ENCODE data around the gene ZNF385B.

ZNF385B gene

GRCh38 chr2:179551539-179552045, 309.8 kb downstream of the ZNF385B start:
- no peak for DNase-seq (ENCODE audit: low read depth)
- TF ChIP-seq, protein P1, sequence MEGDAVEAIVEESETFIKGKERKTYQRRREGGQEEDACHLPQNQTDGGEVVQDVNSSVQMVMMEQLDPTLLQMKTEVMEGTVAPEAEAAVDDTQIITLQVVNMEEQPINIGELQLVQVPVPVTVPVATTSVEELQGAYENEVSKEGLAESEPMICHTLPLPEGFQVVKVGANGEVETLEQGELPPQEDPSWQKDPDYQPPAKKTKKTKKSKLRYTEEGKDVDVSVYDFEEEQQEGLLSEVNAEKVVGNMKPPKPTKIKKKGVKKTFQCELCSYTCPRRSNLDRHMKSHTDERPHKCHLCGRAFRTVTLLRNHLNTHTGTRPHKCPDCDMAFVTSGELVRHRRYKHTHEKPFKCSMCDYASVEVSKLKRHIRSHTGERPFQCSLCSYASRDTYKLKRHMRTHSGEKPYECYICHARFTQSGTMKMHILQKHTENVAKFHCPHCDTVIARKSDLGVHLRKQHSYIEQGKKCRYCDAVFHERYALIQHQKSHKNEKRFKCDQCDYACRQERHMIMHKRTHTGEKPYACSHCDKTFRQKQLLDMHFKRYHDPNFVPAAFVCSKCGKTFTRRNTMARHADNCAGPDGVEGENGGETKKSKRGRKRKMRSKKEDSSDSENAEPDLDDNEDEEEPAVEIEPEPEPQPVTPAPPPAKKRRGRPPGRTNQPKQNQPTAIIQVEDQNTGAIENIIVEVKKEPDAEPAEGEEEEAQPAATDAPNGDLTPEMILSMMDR (conservative IDR thresholded peaks at IDR 0.05; ENCODE audit: low read length) = no peak
- no peak overlapping the region for H3K4me3 ChIP-seq (ENCODE audit: low read length)

DNA sequence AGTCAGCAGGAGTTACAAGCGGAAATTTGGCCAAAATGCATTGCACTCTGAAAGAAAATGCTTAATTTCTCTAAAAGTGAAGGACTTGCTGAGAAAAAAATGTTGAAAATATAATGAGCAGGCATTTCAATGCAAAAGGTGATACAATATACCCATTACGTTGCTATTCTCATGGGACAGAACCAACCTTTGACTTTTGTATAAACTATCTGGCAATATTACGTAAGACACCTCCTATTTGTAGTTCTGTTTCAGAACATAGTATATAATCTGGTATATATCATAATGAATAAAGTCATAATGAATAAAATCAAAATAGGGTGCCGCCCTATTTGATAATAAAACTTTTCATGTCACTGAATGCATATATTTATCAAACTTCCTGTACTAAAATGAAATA, 310.6 kb downstream of the ZNF385B start:
- H3K4me3 ChIP-seq (ENCODE audit: low read length) = no peak overlapping the region
- no peak for DNase-seq (ENCODE audit: low read depth)
- TF ChIP-seq, protein P1 (conservative IDR thresholded peaks at IDR 0.05; ENCODE audit: low read length) = no peak

- TF ChIP-seq, protein P1 (conservative IDR thresholded peaks at IDR 0.05; ENCODE audit: low read length) = no peak
- no peak overlapping the region for H3K4me3 ChIP-seq (ENCODE audit: low read length)
- no peak for DNase-seq (ENCODE audit: low read depth)
These were observed 311.2 kb downstream of the ZNF385B start for GRCh38 chr2:179550214-179550613.

GRCh38 chr2:179546656-179547055, 314.8 kb downstream of the ZNF385B start:
- TF ChIP-seq, protein P1 (conservative IDR thresholded peaks at IDR 0.05; ENCODE audit: low read length) = no peak
- no peak overlapping the region for H3K4me3 ChIP-seq (ENCODE audit: low read length)
- DNase-seq (ENCODE audit: low read depth) = no peak

DNA sequence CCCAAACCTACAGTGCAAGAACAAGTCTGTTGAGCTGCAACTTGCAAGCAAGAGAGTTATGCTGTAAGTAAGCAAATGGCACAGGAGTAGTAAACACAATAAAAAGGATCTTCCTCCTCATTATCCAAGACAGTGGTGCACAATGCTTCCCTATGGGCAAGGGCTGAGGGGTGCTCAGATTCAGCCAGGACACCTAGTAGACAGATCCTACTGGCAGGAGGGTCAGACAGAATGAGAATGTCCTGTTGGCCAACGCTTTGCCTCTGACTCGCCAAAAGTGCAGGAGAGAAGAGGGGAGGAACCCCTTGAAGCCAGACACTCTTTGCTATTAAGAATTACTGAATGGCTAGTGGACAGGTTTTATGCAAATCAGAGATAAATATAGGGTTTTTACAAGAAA, 316.4 kb downstream of the ZNF385B start:
- DNase-seq (ENCODE audit: low read depth) = no peak
- TF ChIP-seq, protein P1 (conservative IDR thresholded peaks at IDR 0.05; ENCODE audit: low read length) = no peak
- H3K4me3 ChIP-seq (ENCODE audit: low read length) = no peak overlapping the region

DNA sequence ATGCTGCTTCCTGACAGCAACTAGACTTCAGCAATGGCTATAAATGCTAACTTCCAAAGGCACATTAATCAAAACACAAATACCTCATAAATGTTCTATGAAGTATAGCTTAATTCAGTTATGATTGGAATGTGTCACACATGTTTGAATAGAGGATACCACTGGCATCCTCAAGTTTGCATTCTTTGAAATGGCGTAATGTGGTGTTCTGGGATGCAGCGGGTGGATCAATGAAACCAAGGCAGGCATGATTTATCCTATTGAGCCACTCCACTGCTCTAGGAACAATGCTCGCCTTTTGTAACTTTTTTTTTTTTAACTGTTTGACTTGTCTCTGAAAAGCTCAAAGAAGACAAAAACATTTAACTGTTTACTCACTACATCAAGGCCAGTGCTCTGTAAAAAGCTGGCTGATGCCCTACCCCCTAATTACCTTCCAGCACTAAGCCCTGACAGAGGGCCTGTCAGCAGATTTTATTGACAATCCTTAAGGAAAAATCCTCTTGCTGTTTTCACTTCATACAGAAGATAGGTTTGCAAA, 318.0 kb downstream of the ZNF385B start:
- peak; percentile 82 for DNase-seq (ENCODE audit: low read depth)
- TF ChIP-seq, protein P1 (conservative IDR thresholded peaks at IDR 0.05; ENCODE audit: low read length) = no peak
- H3K4me3 ChIP-seq (ENCODE audit: low read length) = no peak overlapping the region

GRCh38 chr2:179541586-179541985, 319.8 kb downstream of the ZNF385B start:
- DNase-seq (ENCODE audit: low read depth) = no peak
- TF ChIP-seq, protein P1 (conservative IDR thresholded peaks at IDR 0.05; ENCODE audit: low read length) = no peak
- no peak overlapping the region for H3K4me3 ChIP-seq (ENCODE audit: low read length)
